Thymus (tissue), 11 donors: ENCODE data around the gene STRN3. TPM values are rescaled to one million over a fixed set of nuclear protein-coding genes. Genes with fewer than 3 reads are reported as not detected.

Experiments
- DNase-seq, 9 donors: peaks; one replicate each; pipeline ENCODE4 v3.0.0-alpha.2; 2013; ENCODE audit warnings: low spot score in 9 of 9, low read depth in 6 of 9, missing footprints in 1 of 9
- H3K27ac ChIP-seq, 2 donors: one replicate each; pipeline ENCODE4 v1.5.1; 2013; ENCODE audit warnings: control low read depth in 1 of 2, low read depth in 1 of 2, low read length in 1 of 2, mild to moderate bottlenecking in 1 of 2, moderate library complexity in 1 of 2
- H3K27me3 ChIP-seq, 2 donors: one replicate each; pipeline ENCODE4 v1.5.1; 2013; ENCODE audit warnings: low read length in 1 of 2; ENCODE audit not compliant: control insufficient read depth in 2 of 2, insufficient read depth in 1 of 2
- H3K36me3 ChIP-seq, 2 donors: one replicate each; pipeline ENCODE4 v1.5.1; 2013; ENCODE audit warnings: low read length in 1 of 2, mild to moderate bottlenecking in 1 of 2, moderate library complexity in 1 of 2; ENCODE audit not compliant: control insufficient read depth in 2 of 2, insufficient read depth in 2 of 2
- H3K4me1 ChIP-seq, 2 donors: one replicate each; pipeline ENCODE4 v1.5.1; 2013; ENCODE audit warnings: low read length in 2 of 2; ENCODE audit not compliant: control insufficient read depth in 2 of 2, insufficient read depth in 2 of 2
- H3K4me3 ChIP-seq, 2 donors: one replicate each; pipeline ENCODE4 v1.5.1; 2013; ENCODE audit warnings: low read length in 2 of 2, control low read depth in 1 of 2, mild to moderate bottlenecking in 1 of 2
- H3K9me3 ChIP-seq, 2 donors: one replicate each; pipeline ENCODE4 v1.5.1; 2013; ENCODE audit warnings: low read length in 1 of 2, mild to moderate bottlenecking in 1 of 2; ENCODE audit not compliant: control insufficient read depth in 2 of 2, insufficient read depth in 1 of 2
- WGBS: extraction: QIAGEN DNeasy Blood & Tissue Kit; methylation state at CpG from one replicate; pipeline ENCODE4 v1.1.7; 2013; 5-methylcytosine and 5-hydroxymethylcytosine counted together
- polyA plus RNA-seq: library from polyadenylated mRNA; stranded (reverse); fragments of 200-250 nt; gene quantifications from one replicate; pipeline ENCODE4 v1.2.3, GENCODE V29; 2013
- total RNA-seq: library from RNA; stranded (reverse); fragments of 120-200 nt; gene quantifications from one replicate; pipeline ENCODE4 v1.2.4, GENCODE V29; 2013
- donor health status: healthy.

STRN3 gene
- total and polyA plus RNA-seq, 2 donors = 14.7 to 26.4 TPM

GRCh38 chr14:30896435-30896834, 129.7 kb downstream of the STRN3 start:
- DNase-seq = no peak
- Histone ChIP-seq H3K9me3 (no peaks in the 10 kb centered on the region), H3K27me3 (no peaks in the 10 kb centered on the region), H3K27ac (no peak overlapping the region), H3K4me3 (no peak overlapping the region), H3K4me1 (no peaks in the 10 kb centered on the region), H3K36me3 (peaks cover 4 to 17% of the 10 kb centered on the region in 2 donors)

GRCh38 chr14:30894923-30895515, 131.2 kb downstream of the STRN3 start:
- Histone ChIP-seq H3K9me3 (no peaks in the 10 kb centered on the region), H3K4me3 (no peak overlapping the region), H3K36me3 (peaks cover 4 to 16% of the 10 kb centered on the region in 2 donors), H3K27ac (no peak overlapping the region), H3K27me3 (no peaks in the 10 kb centered on the region), H3K4me1 (no peaks in the 10 kb centered on the region)
- no peak for DNase-seq
- 96% methylated on average over 4 of the region's 4 CpGs for WGBS

- Histone ChIP-seq H3K9me3 (no peaks in the 10 kb centered on the region), H3K4me3 (no peak overlapping the region), H3K27ac (no peak overlapping the region), H3K4me1 (no peaks in the 10 kb centered on the region), H3K27me3 (no peaks in the 10 kb centered on the region), H3K36me3 (peaks cover 4 to 16% of the 10 kb centered on the region in 2 donors)
- no peak for DNase-seq
- 99% methylated on average over 2 of the region's 2 CpGs for WGBS
Measured at GRCh38 chr14:30893819-30894218, 132.4 kb downstream of the STRN3 start.

- H3K36me3 ChIP-seq = no peaks in the 10 kb centered on the region
- H3K4me1 ChIP-seq = no peaks in the 10 kb centered on the region
- H3K9me3 ChIP-seq = no peaks in the 10 kb centered on the region
- no peak overlapping the region for H3K4me3 ChIP-seq
- H3K27me3 ChIP-seq = no peaks in the 10 kb centered on the region
- no peak for DNase-seq
- 83% methylated on average over 4 of the region's 4 CpGs for WGBS
- no peak overlapping the region for H3K27ac ChIP-seq
Measured at GRCh38 chr14:30889244-30889594, 137.0 kb downstream of the STRN3 start.

GRCh38 chr14:30888480-30889243, 137.5 kb downstream of the STRN3 start:
- Histone ChIP-seq H3K36me3 (no peaks in the 10 kb centered on the region), H3K9me3 (no peaks in the 10 kb centered on the region), H3K27ac (no peak overlapping the region), H3K4me3 (no peak overlapping the region), H3K27me3 (no peaks in the 10 kb centered on the region), H3K4me1 (no peaks in the 10 kb centered on the region)
- WGBS = 96% methylated on average over 5 of the region's 5 CpGs
- DNase-seq = no peak

- Histone ChIP-seq H3K4me3 (no peak overlapping the region), H3K36me3 (no peaks in the 10 kb centered on the region), H3K4me1 (no peaks in the 10 kb centered on the region), H3K27me3 (no peaks in the 10 kb centered on the region), H3K9me3 (no peaks in the 10 kb centered on the region), H3K27ac (no peak overlapping the region)
- WGBS = 97% methylated on average over 7 of the region's 7 CpGs
- no peak for DNase-seq
Measured at GRCh38 chr14:30885840-30886740, 140.1 kb downstream of the STRN3 start.

- H3K36me3 ChIP-seq = no peaks in the 10 kb centered on the region
- no peaks in the 10 kb centered on the region for H3K27me3 ChIP-seq
- H3K4me1 ChIP-seq = no peaks in the 10 kb centered on the region
- no peaks in the 10 kb centered on the region for H3K9me3 ChIP-seq
- H3K27ac ChIP-seq = no peak overlapping the region
- DNase-seq = no peak
- H3K4me3 ChIP-seq = no peak overlapping the region
- WGBS = 96% methylated on average over 3 of the region's 3 CpGs
Measured at GRCh38 chr14:30884901-30885300, 141.3 kb downstream of the STRN3 start.

GRCh38 chr14:30883508-30884294, 142.5 kb downstream of the STRN3 start:
- WGBS = 94% methylated on average over 6 of the region's 6 CpGs
- H3K9me3 ChIP-seq = no peaks in the 10 kb centered on the region
- no peaks in the 10 kb centered on the region for H3K36me3 ChIP-seq
- H3K4me1 ChIP-seq = no peaks in the 10 kb centered on the region
- H3K4me3 ChIP-seq = no peak overlapping the region
- no peak overlapping the region for H3K27ac ChIP-seq
- DNase-seq = no peak
- no peaks in the 10 kb centered on the region for H3K27me3 ChIP-seq
